ENCODE results near the gene PBX1.

- TF ChIP-seq CTCF (IDR thresholded peaks at IDR 0.05) = no peak
- no peak for TF ChIP-seq POLR2AphosphoS5 (IDR thresholded peaks at IDR 0.05)
- no peak for TF ChIP-seq POLR2A (IDR thresholded peaks at IDR 0.05)
Measured at GRCh38 chr1:164735315-164736052, 176.5 kb downstream of the PBX1 start.
